GM21526 (cell line): ENCODE measurements around the gene MAB21L4.

Experiments
- ATAC-seq: cut with Tn5 transposase; IDR thresholded peaks from one replicate; pipeline ENCODE4 v1.9.1; 2021; ENCODE audit warnings: moderate library complexity; ENCODE audit not compliant: unreplicated experiment, low FRiP score

MAB21L4 gene

GRCh38 chr2:240925568-240926515 is 29.9 kb upstream of the MAB21L4 start:
- ATAC-seq, result no peak

- ATAC-seq, result no peak
Measured at GRCh38 chr2:240925191-240925567, 29.2 kb upstream of the MAB21L4 start.

GRCh38 chr2:240922982-240923537 is 27.1 kb upstream of the MAB21L4 start:
- ATAC-seq, result no peak

- no peak for ATAC-seq
Measured at GRCh38 chr2:240922245-240922981, 26.5 kb upstream of the MAB21L4 start.

GRCh38 chr2:240921995-240922244 is 26.0 kb upstream of the MAB21L4 start:
- no peak for ATAC-seq

GRCh38 chr2:240921311-240921994 is 25.5 kb upstream of the MAB21L4 start:
- ATAC-seq, result no peak

- ATAC-seq, result no peak
Measured at GRCh38 chr2:240920783-240921231, 24.9 kb upstream of the MAB21L4 start.

- no peak for ATAC-seq
Measured at GRCh38 chr2:240919786-240920782, 24.1 kb upstream of the MAB21L4 start.

GRCh38 chr2:240919161-240919781 is 23.3 kb upstream of the MAB21L4 start:
- no peak for ATAC-seq

GRCh38 chr2:240918258-240919091 is 22.5 kb upstream of the MAB21L4 start:
- ATAC-seq, result no peak

- no peak for ATAC-seq
Measured at GRCh38 chr2:240917684-240918257, 21.8 kb upstream of the MAB21L4 start.

- ATAC-seq, result no peak
Measured at GRCh38 chr2:240917009-240917683, 21.2 kb upstream of the MAB21L4 start.

GRCh38 chr2:240916571-240917008 is 20.6 kb upstream of the MAB21L4 start:
- ATAC-seq, result no peak

- ATAC-seq, result no peak
Measured at GRCh38 chr2:240915526-240916341, 19.8 kb upstream of the MAB21L4 start.

- no peak for ATAC-seq
Measured at GRCh38 chr2:240914645-240915525, 18.9 kb upstream of the MAB21L4 start.
